Activated naive CD4-positive, alpha-beta T cell treated with anti-CD3 and anti-CD28 coated beads, Interleukin-2, amount 50 U/mL, for 72 hours (primary cell): ENCODE results near the gene HOXB3. TPM values are rescaled to one million over a fixed set of nuclear protein-coding genes. Genes with fewer than 3 reads are reported as not detected.

Experiments used
- ATAC-seq, 2 donors: fragments of 150-1000 bp; cut with Tn5 transposase; 2 replicates each; pipeline ENCODE4 v1.10.0; 2021; ENCODE audit warnings: mild to moderate bottlenecking in 2 of 2, moderate library complexity in 2 of 2
- DNase-seq, 2 donors: peaks; one replicate each; pipeline ENCODE4 v3.0.0; 2021 to 2022; ENCODE audit warnings: low spot score in 2 of 2
- H3K27ac Mint-ChIP-seq, 2 donors: one replicate each; pipeline ENCODE4 v1.8.0; 2022; ENCODE audit warnings: mild to moderate bottlenecking in 2 of 2, mixed read lengths in 2 of 2
- H3K36me3 Mint-ChIP-seq, 2 donors: one replicate each; pipeline ENCODE4 v1.8.0; 2022; ENCODE audit warnings: mixed read lengths in 2 of 2
- H3K9me3 Mint-ChIP-seq, 2 donors: one replicate each; pipeline ENCODE4 v1.8.0; 2022; ENCODE audit warnings: mixed read lengths in 2 of 2
- total RNA-seq, 2 donors: library from RNA; stranded (reverse); gene quantifications; one replicate each; pipeline ENCODE4 v1.2.3, GENCODE V29; 2022

The HOXB3 gene
- total RNA-seq, 2 donors from 2014 or later, result 1.6 to 3.1 TPM

GRCh38 chr17:48627623-48628521 lies 37.8 kb upstream of the HOXB3 start:
- no peak for DNase-seq
- Mint-ChIP-seq H3K27ac (no peak overlapping the region), H3K36me3 (peaks cover 0 to 6% of the 10 kb centered on the region in 2 donors), H3K9me3 (no peaks in the 10 kb centered on the region)
- no peak for ATAC-seq

GRCh38 chr17:48627118-48627597 lies 37.1 kb upstream of the HOXB3 start:
- Mint-ChIP-seq H3K9me3 (no peaks in the 10 kb centered on the region), H3K36me3 (no peaks in the 10 kb centered on the region), H3K27ac (no peak overlapping the region)
- ATAC-seq (no peak), DNase-seq (no peak)

GRCh38 chr17:48626245-48627117 lies 36.4 kb upstream of the HOXB3 start, which contains the start of gene HOXB9:
TSS of gene HOXB9 (minus strand) at chr17:48626358. CDS start at chr17:48626269, 89 bp downstream.
- no peak for DNase-seq
- Mint-ChIP-seq H3K9me3 (no peaks in the 10 kb centered on the region), H3K27ac (peak within 1 kb of the TSS in 1 of 2 donors; percentile 83), H3K36me3 (no peaks in the 10 kb centered on the region)
- peak; percentile 63 to 69 for ATAC-seq

GRCh38 chr17:48625495-48626244 lies 35.6 kb upstream of the HOXB3 start:
- DNase-seq (peak in 1 of 2 donors; percentile 62), ATAC-seq (peak; percentile 65 to 77)
- H3K9me3 Mint-ChIP-seq, result no peaks in the 10 kb centered on the region
- no peaks in the 10 kb centered on the region for H3K36me3 Mint-ChIP-seq
- peak overlapping the region in 1 of 2 donors; percentile 69 for H3K27ac Mint-ChIP-seq

GRCh38 chr17:48624544-48625494 lies 34.8 kb upstream of the HOXB3 start:
- Mint-ChIP-seq H3K9me3 (no peaks in the 10 kb centered on the region), H3K27ac (no peak overlapping the region), H3K36me3 (no peaks in the 10 kb centered on the region)
- DNase-seq, result no peak
- peak; percentile 28 to 36 for ATAC-seq

- no peak for DNase-seq
These were observed 34.1 kb upstream of the HOXB3 start for GRCh38 chr17:48624118-48624517.

GRCh38 chr17:48623583-48623982 lies 33.5 kb upstream of the HOXB3 start:
- Mint-ChIP-seq H3K27ac (no peak overlapping the region), H3K9me3 (no peaks in the 10 kb centered on the region), H3K36me3 (no peaks in the 10 kb centered on the region)
- DNase-seq, result no peak
- no peak for ATAC-seq

More at GRCh38 chr17:48624118-48624517, 34.1 kb upstream of the HOXB3 start:
- Mint-ChIP-seq H3K9me3 (no peaks in the 10 kb centered on the region), H3K36me3 (no peaks in the 10 kb centered on the region), H3K27ac (no peak overlapping the region)
- no peak for ATAC-seq

GRCh38 chr17:48622857-48623256 lies 32.8 kb upstream of the HOXB3 start:
- no peak for DNase-seq
- Mint-ChIP-seq H3K27ac (no peak overlapping the region), H3K9me3 (no peaks in the 10 kb centered on the region), H3K36me3 (no peaks in the 10 kb centered on the region)
- ATAC-seq, result no peak

- Mint-ChIP-seq H3K36me3 (peaks cover 0 to 5% of the 10 kb centered on the region in 2 donors), H3K27ac (no peak overlapping the region), H3K9me3 (no peaks in the 10 kb centered on the region)
- no peak for DNase-seq
- no peak for ATAC-seq
These were observed 31.7 kb upstream of the HOXB3 start for GRCh38 chr17:48621410-48622392.

GRCh38 chr17:48620461-48621139 lies 30.6 kb upstream of the HOXB3 start:
- H3K9me3 Mint-ChIP-seq, result no peaks in the 10 kb centered on the region
- no peak for DNase-seq
- ATAC-seq, result no peak
- H3K27ac Mint-ChIP-seq, result no peak overlapping the region
- peaks cover 0 to 7% of the 10 kb centered on the region in 2 donors for H3K36me3 Mint-ChIP-seq

GRCh38 chr17:48619826-48620449 lies 29.9 kb upstream of the HOXB3 start:
- Mint-ChIP-seq H3K9me3 (no peaks in the 10 kb centered on the region), H3K27ac (peak overlapping the region in 1 of 2 donors; percentile 39), H3K36me3 (peaks cover 0 to 7% of the 10 kb centered on the region in 2 donors)
- DNase-seq (no peak), ATAC-seq (no peak)

GRCh38 chr17:48618256-48618896 lies 28.3 kb upstream of the HOXB3 start:
- Mint-ChIP-seq H3K27ac (no peak overlapping the region), H3K36me3 (peaks cover 0 to 7% of the 10 kb centered on the region in 2 donors), H3K9me3 (no peaks in the 10 kb centered on the region)
- peak; percentile 76 to 77 for ATAC-seq
- DNase-seq, result peak; percentile 72 to 81
